ENCODE measurements around the gene FIGN.

The FIGN gene

DNA sequence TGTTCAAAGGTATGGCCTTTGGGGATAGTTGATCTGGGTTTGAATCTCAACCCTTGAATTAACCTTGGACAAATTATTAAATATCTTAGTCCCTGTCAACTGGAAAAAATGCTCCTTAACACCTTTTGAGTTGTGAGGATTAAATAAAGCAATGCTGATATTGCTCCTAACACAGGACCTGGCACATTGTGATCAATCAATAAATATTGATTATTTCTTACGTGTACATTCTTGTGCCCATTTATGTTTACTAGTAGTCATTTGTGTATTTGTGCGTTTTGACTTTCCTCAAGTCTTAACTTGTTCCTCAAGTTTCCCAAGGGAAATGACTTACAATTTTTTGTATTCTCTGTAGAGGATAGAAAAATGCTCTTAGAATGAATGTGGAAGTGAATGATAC, 19.6 kb upstream of the FIGN start:
- H3K9me3 ChIP-seq (ENCODE audit: insufficient read depth, low read length, severe bottlenecking) = no peaks in the 10 kb centered on the region
- no peak for ATAC-seq (ENCODE audit: insufficient read depth, low read depth)
- H3K4me2 ChIP-seq (ENCODE audit: insufficient read depth, low read length) = no peak overlapping the region
- no peaks in the 10 kb centered on the region for H3K36me3 ChIP-seq (ENCODE audit: insufficient read depth, low read length)
- H3K27ac ChIP-seq (ENCODE audit: low read length) = no peak overlapping the region
- no peak overlapping the region for H2AFZ ChIP-seq (ENCODE audit: low read depth, low read length)
- H3K27me3 ChIP-seq (ENCODE audit: insufficient read depth, low read length, poor library complexity) = no peaks in the 10 kb centered on the region
- H4K20me1 ChIP-seq (ENCODE audit: insufficient read depth, low read length) = no peaks in the 10 kb centered on the region
- H3K9ac ChIP-seq (ENCODE audit: low read depth, low read length) = no peak overlapping the region
- DNase-seq = no peak
- TF ChIP-seq CTCF (IDR thresholded peaks at IDR 0.05; ENCODE audit: borderline replicate concordance, extremely low read depth, low read length, poor library complexity, severe bottlenecking) (no peak), EZH2 (IDR thresholded peaks at IDR 0.05; ENCODE audit: borderline replicate concordance, low read depth, low read length, severe bottlenecking) (no peak)
- H3K4me3 ChIP-seq (ENCODE audit: low read depth in 1 of 2, low read length in 2 of 2) = no peak overlapping the region
- no peaks in the 10 kb centered on the region for H3K4me1 ChIP-seq (ENCODE audit: insufficient read depth, low read length)
- H3K79me2 ChIP-seq (ENCODE audit: insufficient read depth, low read length) = no peaks in the 10 kb centered on the region

GRCh38 chr2:163753726-163754125, 17.9 kb upstream of the FIGN start:
- Histone ChIP-seq H3K4me3 (ENCODE audit: low read depth in 1 of 2, low read length in 2 of 2) (no peak overlapping the region), H3K9me3 (ENCODE audit: insufficient read depth, low read length, severe bottlenecking) (no peaks in the 10 kb centered on the region), H3K4me1 (ENCODE audit: insufficient read depth, low read length) (no peaks in the 10 kb centered on the region), H3K36me3 (ENCODE audit: insufficient read depth, low read length) (no peaks in the 10 kb centered on the region), H3K27me3 (ENCODE audit: insufficient read depth, low read length, poor library complexity) (no peaks in the 10 kb centered on the region), H3K4me2 (ENCODE audit: insufficient read depth, low read length) (no peak overlapping the region), H3K27ac (ENCODE audit: low read length) (no peak overlapping the region), H4K20me1 (ENCODE audit: insufficient read depth, low read length) (no peaks in the 10 kb centered on the region), H3K9ac (ENCODE audit: low read depth, low read length) (no peak overlapping the region), H3K79me2 (ENCODE audit: insufficient read depth, low read length) (no peaks in the 10 kb centered on the region), H2AFZ (ENCODE audit: low read depth, low read length) (no peak overlapping the region)
- TF ChIP-seq EZH2 (IDR thresholded peaks at IDR 0.05; ENCODE audit: borderline replicate concordance, low read depth, low read length, severe bottlenecking) = no peak
- TF ChIP-seq CTCF (IDR thresholded peaks at IDR 0.05; ENCODE audit: borderline replicate concordance, extremely low read depth, low read length, poor library complexity, severe bottlenecking) = no peak
- ATAC-seq (ENCODE audit: insufficient read depth, low read depth) (no peak), DNase-seq (no peak)

- Histone ChIP-seq H4K20me1 (ENCODE audit: insufficient read depth, low read length) (no peaks in the 10 kb centered on the region), H2AFZ (ENCODE audit: low read depth, low read length) (no peak overlapping the region), H3K4me1 (ENCODE audit: insufficient read depth, low read length) (no peaks in the 10 kb centered on the region), H3K4me2 (ENCODE audit: insufficient read depth, low read length) (no peak overlapping the region), H3K27me3 (ENCODE audit: insufficient read depth, low read length, poor library complexity) (no peaks in the 10 kb centered on the region), H3K27ac (ENCODE audit: low read length) (no peak overlapping the region), H3K9ac (ENCODE audit: low read depth, low read length) (no peak overlapping the region), H3K4me3 (ENCODE audit: low read depth in 1 of 2, low read length in 2 of 2) (no peak overlapping the region), H3K9me3 (ENCODE audit: insufficient read depth, low read length, severe bottlenecking) (no peaks in the 10 kb centered on the region), H3K79me2 (ENCODE audit: insufficient read depth, low read length) (no peaks in the 10 kb centered on the region), H3K36me3 (ENCODE audit: insufficient read depth, low read length) (no peaks in the 10 kb centered on the region)
- DNase-seq = no peak
- TF ChIP-seq CTCF (IDR thresholded peaks at IDR 0.05; ENCODE audit: borderline replicate concordance, extremely low read depth, low read length, poor library complexity, severe bottlenecking) (no peak), EZH2 (IDR thresholded peaks at IDR 0.05; ENCODE audit: borderline replicate concordance, low read depth, low read length, severe bottlenecking) (no peak)
- no peak for ATAC-seq (ENCODE audit: insufficient read depth, low read depth)
These were observed 16.5 kb upstream of the FIGN start for GRCh38 chr2:163752267-163752666.

DNA sequence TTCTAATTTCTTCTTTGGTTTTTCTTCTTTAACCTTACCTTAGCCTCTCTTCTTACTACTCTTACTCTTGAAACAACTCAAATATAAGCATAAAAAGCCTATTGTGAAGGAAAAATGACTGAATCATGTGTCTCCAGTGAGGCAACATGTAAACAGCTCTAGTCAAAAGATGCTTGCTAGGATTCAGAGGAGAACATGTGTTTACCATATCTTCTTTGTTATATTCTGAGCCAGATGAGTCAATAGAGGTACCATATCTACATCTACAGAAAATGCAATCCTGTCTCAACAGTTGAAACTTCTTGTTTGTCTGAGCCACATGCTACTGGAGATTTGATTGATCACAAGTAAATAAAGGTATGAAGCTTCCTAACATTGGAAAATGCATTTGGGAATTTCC, 15.9 kb upstream of the FIGN start:
- ATAC-seq (ENCODE audit: insufficient read depth, low read depth) = no peak

More for the DNA sequence above, 15.9 kb upstream of the FIGN start:
- no peak overlapping the region for H3K4me3 ChIP-seq (ENCODE audit: low read depth in 1 of 2, low read length in 2 of 2)
- no peak overlapping the region for H2AFZ ChIP-seq (ENCODE audit: low read depth, low read length)
- DNase-seq = no peak
- no peaks in the 10 kb centered on the region for H3K79me2 ChIP-seq (ENCODE audit: insufficient read depth, low read length)
- no peak overlapping the region for H3K4me2 ChIP-seq (ENCODE audit: insufficient read depth, low read length)
- H3K36me3 ChIP-seq (ENCODE audit: insufficient read depth, low read length) = no peaks in the 10 kb centered on the region
- H3K27me3 ChIP-seq (ENCODE audit: insufficient read depth, low read length, poor library complexity) = no peaks in the 10 kb centered on the region
- H3K9ac ChIP-seq (ENCODE audit: low read depth, low read length) = no peak overlapping the region
- no peaks in the 10 kb centered on the region for H4K20me1 ChIP-seq (ENCODE audit: insufficient read depth, low read length)
- no peak for TF ChIP-seq EZH2 (IDR thresholded peaks at IDR 0.05; ENCODE audit: borderline replicate concordance, low read depth, low read length, severe bottlenecking)
- TF ChIP-seq CTCF (IDR thresholded peaks at IDR 0.05; ENCODE audit: borderline replicate concordance, extremely low read depth, low read length, poor library complexity, severe bottlenecking) = no peak
- no peaks in the 10 kb centered on the region for H3K9me3 ChIP-seq (ENCODE audit: insufficient read depth, low read length, severe bottlenecking)
- H3K27ac ChIP-seq (ENCODE audit: low read length) = no peak overlapping the region
- no peaks in the 10 kb centered on the region for H3K4me1 ChIP-seq (ENCODE audit: insufficient read depth, low read length)

Data from DND-41 (cell line).